GM21619 (cell line): ENCODE data around the gene PGAP1.

Experiments used
- ATAC-seq: cut with Tn5 transposase; IDR thresholded peaks from one replicate; pipeline ENCODE4 v1.9.1; 2021; ENCODE audit not compliant: unreplicated experiment

PGAP1 gene, protein sequence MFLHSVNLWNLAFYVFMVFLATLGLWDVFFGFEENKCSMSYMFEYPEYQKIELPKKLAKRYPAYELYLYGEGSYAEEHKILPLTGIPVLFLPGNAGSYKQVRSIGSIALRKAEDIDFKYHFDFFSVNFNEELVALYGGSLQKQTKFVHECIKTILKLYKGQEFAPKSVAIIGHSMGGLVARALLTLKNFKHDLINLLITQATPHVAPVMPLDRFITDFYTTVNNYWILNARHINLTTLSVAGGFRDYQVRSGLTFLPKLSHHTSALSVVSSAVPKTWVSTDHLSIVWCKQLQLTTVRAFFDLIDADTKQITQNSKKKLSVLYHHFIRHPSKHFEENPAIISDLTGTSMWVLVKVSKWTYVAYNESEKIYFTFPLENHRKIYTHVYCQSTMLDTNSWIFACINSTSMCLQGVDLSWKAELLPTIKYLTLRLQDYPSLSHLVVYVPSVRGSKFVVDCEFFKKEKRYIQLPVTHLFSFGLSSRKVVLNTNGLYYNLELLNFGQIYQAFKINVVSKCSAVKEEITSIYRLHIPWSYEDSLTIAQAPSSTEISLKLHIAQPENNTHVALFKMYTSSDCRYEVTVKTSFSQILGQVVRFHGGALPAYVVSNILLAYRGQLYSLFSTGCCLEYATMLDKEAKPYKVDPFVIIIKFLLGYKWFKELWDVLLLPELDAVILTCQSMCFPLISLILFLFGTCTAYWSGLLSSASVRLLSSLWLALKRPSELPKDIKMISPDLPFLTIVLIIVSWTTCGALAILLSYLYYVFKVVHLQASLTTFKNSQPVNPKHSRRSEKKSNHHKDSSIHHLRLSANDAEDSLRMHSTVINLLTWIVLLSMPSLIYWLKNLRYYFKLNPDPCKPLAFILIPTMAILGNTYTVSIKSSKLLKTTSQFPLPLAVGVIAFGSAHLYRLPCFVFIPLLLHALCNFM

DNA sequence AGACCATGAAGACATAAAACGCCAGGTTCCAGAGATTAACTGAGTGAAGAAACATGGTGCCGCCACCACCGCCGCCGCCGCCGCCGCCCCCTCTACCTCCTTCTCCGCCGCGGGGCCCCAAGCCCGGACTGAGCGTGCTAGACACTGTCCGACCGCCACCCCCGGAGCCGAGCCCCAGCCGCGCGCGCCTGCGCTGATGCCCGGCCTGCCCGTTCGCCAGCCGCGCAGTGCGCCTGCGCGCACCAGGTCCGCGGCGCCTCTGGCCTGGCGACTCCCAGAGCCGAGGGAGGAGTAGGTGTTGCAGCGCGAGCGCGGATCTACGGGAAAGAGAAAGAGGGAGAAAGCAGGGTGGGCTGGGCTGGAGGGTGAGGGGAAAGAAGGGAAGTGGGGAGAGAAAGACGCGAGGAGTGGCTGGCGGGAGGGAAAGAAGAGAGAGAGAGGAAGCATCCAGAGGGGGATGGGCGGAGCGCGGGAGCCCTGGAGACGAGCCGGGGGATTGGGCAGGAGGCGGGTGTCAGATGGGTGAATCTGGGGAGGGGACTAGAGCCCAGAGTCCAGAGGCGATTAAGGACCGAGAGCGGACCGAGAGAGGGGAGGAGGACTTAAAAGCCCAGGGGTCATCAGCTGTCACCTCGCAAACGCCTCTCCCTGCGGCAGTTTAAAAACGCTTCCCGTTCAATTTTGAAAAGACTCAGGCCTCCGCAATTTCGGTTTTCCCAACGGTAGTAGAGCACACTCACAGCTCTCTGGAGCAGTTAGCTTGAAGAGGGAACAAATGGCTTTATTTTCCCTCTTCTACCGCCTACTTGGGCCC, at the start of gene PGAP1:
PGAP1 (minus strand) TSS at position 146 of the 814 bp plus-strand sequence; CDS start at position 55, 91 bp downstream.
- ATAC-seq: peak; percentile 80

DNA sequence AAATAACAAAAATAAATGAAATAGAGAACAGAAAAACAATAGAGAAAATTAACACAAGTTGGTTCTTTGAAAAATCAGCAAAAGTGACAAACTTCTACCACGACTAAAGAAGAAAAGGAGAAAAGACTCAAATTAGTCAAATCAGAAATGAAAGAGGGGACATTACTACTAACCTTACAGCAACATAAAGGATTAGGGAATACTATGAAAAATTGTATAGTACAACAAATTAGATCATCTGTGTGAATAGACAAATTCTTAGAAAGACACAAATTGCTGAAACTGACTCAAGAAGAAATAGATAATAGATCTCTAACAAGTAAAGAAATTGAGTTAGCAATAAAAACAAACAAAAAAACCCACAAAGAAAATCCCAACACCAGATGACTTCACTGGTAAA, 48.5 kb upstream of the PGAP1 start:
- ATAC-seq: no peak

DNA sequence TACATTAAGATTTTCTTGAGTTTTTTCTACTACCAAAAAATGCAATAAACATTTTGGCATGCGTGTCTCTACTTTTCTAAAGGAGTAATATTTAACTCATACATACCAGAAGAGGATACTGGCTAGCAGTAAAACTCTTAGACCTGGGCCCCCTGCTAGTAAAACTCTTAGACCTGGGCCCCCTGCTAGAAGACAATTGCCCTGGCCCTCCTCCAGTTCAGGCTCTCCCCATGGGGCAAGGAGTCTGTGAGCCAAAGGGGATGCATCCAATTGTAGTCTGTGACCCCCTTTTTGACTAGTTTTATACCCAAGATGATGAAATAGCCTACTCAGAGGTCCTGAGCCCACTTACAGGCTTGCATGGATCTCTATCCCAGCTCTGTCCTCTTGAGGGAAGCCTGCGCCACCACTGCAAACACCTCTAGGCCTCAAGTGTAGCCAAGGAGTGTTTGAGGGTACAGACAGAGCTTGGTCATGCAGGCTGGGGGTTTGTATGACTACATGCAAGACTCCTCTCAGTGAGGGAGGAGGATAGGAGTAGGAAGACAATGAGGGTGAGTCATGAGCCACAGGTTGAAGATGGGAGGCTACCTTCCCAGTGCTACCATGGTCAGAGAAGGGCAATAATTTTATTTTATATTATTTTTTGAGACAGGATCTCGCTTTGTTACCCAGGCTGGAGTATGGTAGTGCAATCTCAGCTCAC, 45.2 kb upstream of the PGAP1 start:
- no peak for ATAC-seq

DNA sequence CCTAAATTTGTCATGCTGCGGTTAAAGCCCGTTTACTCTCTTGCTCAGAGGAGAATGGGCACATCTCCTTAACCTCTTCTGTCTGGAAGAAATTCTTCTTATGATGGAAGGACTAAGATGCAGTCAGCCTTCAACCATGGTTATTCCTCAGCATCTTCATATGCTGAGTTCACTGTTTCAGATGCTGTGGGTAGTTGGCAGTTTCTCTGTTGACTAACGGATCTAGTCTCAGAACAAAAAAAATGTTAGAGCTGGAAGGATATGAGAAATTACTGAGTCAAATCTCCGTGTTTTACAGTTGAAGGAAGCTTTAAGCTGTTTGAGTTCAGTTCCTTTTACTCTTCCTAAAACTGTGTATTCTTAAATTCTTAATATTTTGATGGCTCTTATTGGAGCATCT, 43.6 kb upstream of the PGAP1 start:
- ATAC-seq: no peak

DNA sequence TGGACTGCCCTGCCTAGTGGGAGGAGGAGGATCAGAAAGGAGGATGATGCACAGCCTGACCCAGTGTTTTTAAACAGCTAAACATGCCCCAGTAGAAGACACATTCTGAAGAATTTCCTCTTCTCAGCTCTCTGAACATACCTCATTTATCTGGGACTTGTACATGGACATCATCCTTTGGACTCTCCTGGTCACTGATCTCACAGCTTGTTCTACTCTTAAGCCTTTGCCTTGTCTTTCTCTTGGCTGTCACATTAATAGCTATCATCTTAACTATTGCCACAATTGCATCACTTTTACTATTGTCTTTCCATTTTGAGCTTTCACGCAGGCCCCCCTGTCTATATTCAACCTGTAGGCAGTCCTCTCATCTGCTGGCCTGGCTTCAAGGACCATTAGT, 42.0 kb upstream of the PGAP1 start:
- ATAC-seq: no peak

DNA sequence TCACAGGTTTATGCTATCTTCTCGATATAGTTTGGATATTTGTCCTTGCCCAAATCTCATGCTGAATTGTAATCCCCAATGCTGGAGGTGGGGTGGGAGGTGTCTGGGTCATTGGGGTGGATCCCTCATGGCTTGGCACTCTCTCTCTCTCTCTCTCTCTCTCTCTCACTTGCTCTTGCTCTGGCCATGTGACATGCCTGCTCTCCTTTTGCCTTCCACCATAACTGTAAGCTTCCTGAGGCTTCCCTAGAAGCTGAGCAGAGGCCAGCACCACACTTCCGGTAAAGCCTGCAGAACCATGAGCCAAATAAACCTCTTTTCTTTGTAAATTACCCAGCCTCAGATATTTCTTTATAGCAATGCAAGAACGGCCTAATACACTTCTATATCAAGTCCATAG, 41.3 kb upstream of the PGAP1 start:
- ATAC-seq: no peak

DNA sequence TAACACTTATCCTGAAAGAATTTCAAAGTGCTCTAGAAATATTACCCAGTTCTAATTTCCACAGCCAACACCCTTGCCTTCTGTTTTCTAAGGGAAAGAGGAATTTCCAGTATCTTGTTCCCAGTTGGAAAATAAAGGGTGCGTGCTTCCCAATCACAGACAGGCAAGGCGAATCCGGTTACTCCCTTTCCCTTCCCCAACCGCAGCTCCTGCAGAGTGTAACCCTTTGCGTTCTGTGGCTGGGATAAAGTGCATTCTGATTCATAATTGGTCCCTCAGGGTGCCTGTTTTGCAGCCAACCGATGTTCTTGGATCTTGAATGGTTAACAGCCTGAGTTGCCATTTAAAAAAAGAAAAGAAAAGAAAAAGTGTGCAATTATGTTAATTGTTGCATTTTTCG, 40.6 kb upstream of the PGAP1 start:
- no peak for ATAC-seq

DNA sequence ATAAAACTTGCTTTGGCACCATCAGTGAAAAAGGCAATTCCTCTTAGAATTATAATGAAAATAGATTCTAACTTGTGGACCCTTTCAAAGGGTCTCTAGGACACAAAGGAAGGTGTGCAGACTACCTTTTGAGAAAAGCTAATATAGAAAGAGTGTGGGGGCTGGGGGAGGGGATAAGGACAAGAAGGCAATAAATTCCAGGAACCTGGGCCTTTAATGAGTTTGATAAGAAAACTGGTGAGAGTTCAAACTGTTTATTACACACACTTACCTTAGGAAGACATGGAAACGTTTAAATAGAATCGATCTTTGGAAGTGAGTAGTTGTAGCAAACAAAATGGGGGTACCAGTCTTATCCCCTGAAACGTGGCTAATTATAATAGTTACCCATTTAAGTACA, 39.6 kb upstream of the PGAP1 start:
- no peak for ATAC-seq

DNA sequence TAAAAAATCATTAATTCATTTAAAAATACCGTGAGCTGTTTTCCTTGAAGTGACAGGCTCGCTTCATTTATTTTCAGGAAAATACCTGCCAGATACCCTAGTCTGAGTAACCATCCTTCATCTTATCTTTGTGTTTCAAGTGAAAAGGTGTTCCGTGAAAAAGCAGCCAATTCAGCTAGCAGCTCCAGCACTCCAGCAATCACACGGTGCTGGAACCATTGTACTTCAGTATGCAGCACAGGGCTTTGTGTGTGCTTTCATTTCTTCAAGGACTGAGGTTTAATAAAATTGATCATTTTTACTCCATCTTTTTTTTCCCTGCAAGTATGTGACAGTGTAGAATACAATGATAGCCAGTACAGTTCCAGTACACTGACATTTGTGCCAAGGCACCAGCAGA, 39.1 kb upstream of the PGAP1 start:
- no peak for ATAC-seq

DNA sequence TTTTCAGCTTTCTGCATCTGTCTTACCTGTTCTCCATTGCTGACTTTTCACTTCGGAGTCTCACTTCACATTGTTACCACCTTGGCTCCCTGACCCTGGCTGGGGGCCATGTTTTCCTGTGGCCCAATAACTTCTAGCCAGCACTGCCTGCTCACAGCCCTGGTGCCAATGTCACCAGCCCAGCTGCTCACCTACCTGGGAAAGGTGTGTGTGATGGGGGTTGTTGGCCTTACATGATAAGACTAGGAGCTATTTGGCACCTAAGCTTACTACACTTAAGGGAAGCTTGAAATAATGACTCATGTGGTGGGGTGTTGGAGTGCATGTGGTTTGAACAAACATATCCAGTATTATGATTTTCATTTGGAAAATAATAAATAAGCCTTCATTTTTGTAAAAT, 37.5 kb upstream of the PGAP1 start:
- ATAC-seq: no peak

DNA sequence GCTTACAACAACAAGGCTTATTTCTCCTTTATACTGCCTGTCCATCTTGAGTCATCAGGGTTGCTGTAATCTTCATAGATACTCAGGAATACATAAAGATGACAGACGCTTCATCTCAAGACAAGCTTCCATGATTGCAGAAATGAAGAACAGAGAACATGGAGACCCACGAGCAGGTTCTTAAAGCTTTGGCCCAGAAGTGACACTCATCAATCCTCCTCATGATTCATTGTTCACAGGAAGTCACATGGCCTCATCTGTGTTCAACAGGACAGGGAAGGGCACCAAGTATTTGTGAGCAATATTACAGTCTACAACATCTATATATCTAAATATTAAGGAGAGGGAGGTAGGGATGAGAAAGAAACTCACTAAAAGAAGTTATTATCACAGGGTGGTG, 36.5 kb upstream of the PGAP1 start:
- no peak for ATAC-seq

DNA sequence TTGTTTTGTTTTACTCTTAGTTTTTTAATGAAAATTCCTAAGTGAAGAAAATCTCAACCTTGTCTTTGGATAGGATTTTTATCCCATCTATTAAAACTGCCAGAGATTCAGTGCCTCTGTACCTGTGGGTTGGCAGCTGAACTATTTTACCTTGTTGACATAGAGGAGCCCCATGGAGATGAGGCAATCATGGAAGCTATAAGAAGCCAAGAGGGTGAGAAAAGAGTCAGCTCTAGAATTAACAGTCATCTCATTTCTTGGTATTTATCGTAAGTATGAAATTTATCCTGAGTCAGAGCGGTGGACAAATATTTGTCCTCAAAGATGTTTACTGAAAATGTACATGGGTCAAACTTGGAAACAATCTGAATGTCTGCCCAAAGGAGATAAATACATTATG, 35.8 kb upstream of the PGAP1 start:
- ATAC-seq: no peak

DNA sequence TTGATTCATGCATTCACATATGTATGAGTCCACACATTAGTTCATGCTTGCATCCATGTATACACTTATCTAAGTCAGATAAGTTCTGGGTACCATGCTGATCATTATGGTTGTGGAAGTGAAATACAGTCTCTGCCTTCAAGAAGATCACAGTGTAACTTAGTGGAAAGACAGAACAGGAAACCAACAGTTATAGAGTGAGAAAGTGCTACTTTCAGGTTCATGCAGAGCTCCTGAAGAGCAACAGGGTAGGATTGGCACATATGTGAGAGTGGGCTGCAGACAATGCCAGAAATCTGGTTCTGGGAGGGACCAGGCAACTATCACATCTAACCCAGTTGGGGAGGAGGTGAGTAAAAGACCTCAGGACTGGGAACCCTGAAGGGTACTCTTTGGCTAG, 35.4 kb upstream of the PGAP1 start:
- ATAC-seq: peak; percentile 99

DNA sequence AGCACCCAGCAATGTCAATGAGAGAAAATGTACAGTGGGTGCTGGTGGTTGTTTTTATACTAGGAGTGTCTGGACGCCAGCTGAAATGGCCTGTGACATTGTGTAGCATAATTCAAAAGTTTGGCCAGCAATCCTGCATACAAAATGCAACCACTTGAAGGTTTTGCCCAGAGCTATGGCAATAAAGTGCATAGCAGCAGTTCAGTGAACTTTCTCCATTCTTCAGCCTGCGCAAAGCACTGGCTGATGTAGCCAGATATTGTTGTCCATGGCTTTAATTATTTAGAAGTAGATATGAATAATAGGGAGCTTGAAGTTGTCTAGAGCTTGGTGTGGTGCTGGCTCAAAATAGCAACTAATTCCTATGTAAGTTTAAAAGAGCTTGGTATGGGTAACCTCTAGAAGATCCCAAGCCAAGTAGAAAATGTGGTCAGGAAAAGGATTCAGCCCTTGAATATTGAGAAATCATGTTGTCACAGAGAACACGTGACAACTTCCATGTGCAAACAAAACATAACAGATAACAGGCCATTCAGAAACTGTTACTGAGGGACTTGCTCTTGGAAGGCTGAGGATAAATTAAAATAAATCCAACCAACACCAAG, 33.3 kb upstream of the PGAP1 start:
- no peak for ATAC-seq

DNA sequence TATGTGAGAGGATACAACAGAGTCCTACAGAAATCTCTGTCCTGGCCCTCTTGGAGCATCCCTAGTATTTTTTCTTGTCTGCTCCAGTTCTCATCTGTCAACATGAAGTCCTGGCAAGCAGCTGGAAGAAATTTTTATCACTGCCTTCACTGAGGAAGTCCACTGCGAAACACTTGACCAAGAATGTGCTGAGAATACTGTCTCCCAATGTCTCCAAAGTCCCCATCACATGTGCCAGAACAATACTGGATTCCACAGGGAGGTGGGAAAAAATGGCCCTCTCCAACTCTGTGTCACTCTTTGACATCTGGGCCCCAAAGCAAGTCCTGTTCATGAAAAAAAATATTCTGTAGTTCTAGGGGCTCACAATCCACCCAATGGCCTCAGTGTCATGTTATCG, 32.8 kb upstream of the PGAP1 start:
- ATAC-seq: no peak

DNA sequence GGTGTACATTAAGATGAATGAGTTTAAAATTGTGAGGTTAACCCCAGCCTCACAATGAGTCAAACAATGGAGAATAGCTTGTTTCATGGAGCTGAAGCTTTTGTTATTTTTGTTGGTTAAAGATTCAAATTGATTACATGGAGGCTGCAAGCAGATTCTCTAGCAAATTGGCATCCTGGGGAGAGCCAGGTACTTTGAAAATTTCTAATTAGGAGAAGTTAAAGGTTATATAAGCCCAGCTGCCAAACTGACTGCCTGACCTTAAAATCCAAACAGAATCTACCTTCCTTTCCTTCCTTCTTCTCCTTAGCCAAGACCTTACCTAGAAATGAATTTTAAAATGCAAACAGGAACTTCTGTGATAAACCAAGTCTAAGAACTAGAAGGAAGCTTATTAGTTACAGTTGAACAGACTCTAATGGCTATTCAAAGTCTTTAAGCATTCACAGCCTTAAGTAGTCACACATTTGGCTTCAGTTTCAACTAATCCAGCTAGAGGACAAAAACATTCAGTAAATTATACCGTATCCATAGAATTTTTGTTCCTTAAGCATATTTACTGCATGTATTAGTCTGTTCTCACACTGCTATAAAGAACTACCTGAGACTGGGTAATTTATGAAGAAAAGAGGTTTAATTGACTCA, 31.5 kb upstream of the PGAP1 start:
- ATAC-seq: no peak

DNA sequence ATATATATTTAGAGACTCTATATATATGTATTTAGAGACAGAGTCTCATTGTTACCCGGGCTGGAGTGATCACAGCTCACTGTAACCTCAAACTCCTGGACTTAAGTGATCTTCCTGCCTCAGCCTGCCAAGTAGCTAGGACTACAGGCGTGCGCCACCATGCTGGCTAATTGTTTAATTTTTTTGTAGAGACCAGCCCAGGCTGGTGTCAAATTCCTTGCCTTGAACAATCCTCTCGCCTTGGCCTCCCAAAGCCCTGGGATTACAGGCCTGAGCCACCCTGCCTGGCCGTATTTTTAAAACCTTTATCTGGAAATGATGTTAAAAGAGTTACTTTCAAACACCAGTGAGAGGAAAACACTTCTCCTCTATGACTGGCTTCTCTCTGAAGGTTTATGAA, 30.9 kb upstream of the PGAP1 start:
- ATAC-seq: no peak

DNA sequence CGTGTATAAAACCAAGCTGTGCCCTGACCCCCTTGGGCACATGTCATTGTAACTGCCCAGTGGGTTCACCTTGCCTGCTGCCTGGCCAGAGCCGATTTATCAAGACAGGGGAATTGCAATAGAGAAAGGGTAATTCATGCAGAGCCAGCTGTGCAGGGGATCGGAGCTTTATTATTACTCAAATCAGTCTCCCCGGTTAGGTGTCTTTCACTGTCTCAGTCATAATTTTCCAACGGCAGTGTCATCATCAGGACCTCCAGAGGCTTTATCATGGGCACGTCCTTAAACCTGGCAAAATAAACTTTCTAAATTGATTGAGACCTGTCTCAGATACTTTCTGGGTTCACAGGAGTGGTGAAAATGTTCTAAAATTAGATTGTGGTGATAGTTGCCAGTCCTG, 29.6 kb upstream of the PGAP1 start:
- no peak for ATAC-seq

DNA sequence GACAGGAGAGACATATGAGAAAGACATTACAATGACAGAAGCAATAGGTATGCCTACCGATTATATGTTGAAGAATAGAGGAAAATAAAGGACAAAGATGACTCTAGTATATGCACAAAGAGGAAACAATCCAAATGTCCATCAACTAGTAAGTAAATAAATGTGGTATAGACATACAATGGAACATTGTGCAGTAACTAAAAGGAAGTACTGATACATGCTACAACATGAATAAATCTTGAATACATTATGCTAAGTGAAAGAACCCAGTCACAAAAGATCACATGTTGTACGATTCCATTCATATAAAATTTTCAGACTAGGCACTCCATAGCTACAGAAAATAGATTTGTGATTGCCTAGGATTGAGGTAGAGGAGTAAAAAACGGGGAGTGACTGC, 28.5 kb upstream of the PGAP1 start:
- no peak for ATAC-seq

DNA sequence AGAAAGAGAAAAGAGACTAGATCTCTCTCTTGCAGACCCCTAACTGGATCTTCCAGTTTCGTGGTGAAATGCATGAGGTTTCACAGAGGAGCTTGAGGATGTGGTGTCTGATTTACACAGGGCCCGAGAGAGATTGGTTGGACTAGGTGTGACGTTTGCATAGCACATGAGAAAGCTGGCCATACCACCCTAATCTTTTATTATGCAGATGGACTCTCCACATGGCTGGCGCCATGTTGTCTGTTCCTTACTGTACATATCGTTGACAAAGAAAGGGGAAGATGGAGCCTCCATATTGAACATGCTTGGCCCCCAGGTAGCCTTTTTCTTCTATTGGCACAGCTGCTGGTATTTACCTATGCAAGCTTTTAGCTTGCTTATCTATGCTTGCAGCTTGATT, 27.5 kb upstream of the PGAP1 start:
- no peak for ATAC-seq
